GM19467 (cell line): ENCODE results near the gene ADARB1.
"Not testable (repeated sequence)": the region's sequence is repeated elsewhere in the genome, so short reads cannot be mapped to it uniquely, and the experiment has no call there.

Experiments
- ATAC-seq: cut with Tn5 transposase; IDR thresholded peaks from one replicate; pipeline ENCODE4 v1.9.1; 2021; ENCODE audit warnings: mild to moderate bottlenecking, moderate library complexity; ENCODE audit not compliant: unreplicated experiment

The ADARB1 gene

GRCh38 chr21:45074048-45074817 lies at the start of gene ADARB1:
Gene ADARB1 (plus strand): TSS chr21:45074580. CDS start chr21:45171657, 97,077 bp downstream.
- ATAC-seq, result no peak

GRCh38 chr21:45026066-45026745 lies 48.2 kb upstream of the ADARB1 start:
- ATAC-seq, result no peak

- no peak for ATAC-seq
Observed at GRCh38 chr21:45026826-45027225, 47.6 kb upstream of the ADARB1 start.

GRCh38 chr21:45027241-45028196 lies 46.9 kb upstream of the ADARB1 start:
- no peak for ATAC-seq

- not testable (repeated sequence) for ATAC-seq
Observed at GRCh38 chr21:45028645-45029044, 45.7 kb upstream of the ADARB1 start.

GRCh38 chr21:45029298-45029947 lies 45.0 kb upstream of the ADARB1 start:
- no peak for ATAC-seq

GRCh38 chr21:45029948-45030681 lies 44.3 kb upstream of the ADARB1 start:
- no peak for ATAC-seq

- no peak for ATAC-seq
Observed at GRCh38 chr21:45030682-45031570, 43.5 kb upstream of the ADARB1 start.

GRCh38 chr21:45031571-45032191 lies 42.7 kb upstream of the ADARB1 start:
- no peak for ATAC-seq

GRCh38 chr21:45032332-45032731 lies 42.0 kb upstream of the ADARB1 start:
- ATAC-seq, result no peak

- no peak for ATAC-seq
Observed at GRCh38 chr21:45032977-45033710, 41.2 kb upstream of the ADARB1 start.

- no peak for ATAC-seq
Observed at GRCh38 chr21:45033791-45034555, 40.4 kb upstream of the ADARB1 start.

GRCh38 chr21:45034556-45035476 lies 39.6 kb upstream of the ADARB1 start:
- no peak for ATAC-seq

- no peak for ATAC-seq
Observed at GRCh38 chr21:45035477-45035848, 38.9 kb upstream of the ADARB1 start.

- ATAC-seq, result no peak
Observed at GRCh38 chr21:45036630-45037029, 37.8 kb upstream of the ADARB1 start.

- ATAC-seq, result no peak
Observed at GRCh38 chr21:45037986-45038385, 36.4 kb upstream of the ADARB1 start.
